IPS-18c (cell line): ENCODE data around the gene RAB28.

ENCODE experiments used
- H3K4me3 ChIP-seq: 2 replicates; pipeline ENCODE4 v1.7.0; 2013; ENCODE audit warnings: low read depth, mild to moderate bottlenecking, low read length, moderate library complexity; ENCODE audit not compliant: insufficient read depth
- H3K9me3 ChIP-seq: one replicate; pipeline ENCODE4 v1.6.1; 2013; ENCODE audit warnings: mild to moderate bottlenecking, low read length, moderate library complexity; ENCODE audit not compliant: control insufficient read depth, insufficient read depth

RAB28 gene

GRCh38 chr4:13471400-13471799 is 12.7 kb downstream of the RAB28 start:
- Histone ChIP-seq H3K9me3 (no peaks in the 10 kb centered on the region), H3K4me3 (no peak overlapping the region)

- Histone ChIP-seq H3K4me3 (no peak overlapping the region), H3K9me3 (no peaks in the 10 kb centered on the region)
These were observed 13.8 kb downstream of the RAB28 start for GRCh38 chr4:13470379-13470778.

- Histone ChIP-seq H3K9me3 (no peaks in the 10 kb centered on the region), H3K4me3 (no peak overlapping the region)
These were observed 19.2 kb downstream of the RAB28 start for GRCh38 chr4:13464973-13465372.

DNA sequence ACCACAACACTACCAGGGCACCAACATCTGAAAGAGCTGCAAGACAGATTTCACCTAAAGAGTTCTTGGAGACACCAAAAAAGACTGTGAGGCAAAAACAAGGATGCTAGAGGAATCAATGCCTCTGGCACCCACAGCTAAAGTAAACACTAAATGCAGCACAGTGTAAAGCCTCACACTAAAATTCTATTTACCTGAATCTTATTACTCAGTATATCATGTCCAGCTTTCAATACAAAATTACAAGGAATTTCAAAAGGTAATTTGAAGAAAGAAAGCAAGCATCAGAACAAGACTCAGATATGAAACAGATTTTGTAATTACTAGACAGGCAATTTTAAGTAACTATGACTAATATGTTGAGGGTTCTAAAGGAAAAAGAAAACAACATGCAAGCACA is 19.6 kb downstream of the RAB28 start:
- Histone ChIP-seq H3K4me3 (no peak overlapping the region), H3K9me3 (no peaks in the 10 kb centered on the region)

DNA sequence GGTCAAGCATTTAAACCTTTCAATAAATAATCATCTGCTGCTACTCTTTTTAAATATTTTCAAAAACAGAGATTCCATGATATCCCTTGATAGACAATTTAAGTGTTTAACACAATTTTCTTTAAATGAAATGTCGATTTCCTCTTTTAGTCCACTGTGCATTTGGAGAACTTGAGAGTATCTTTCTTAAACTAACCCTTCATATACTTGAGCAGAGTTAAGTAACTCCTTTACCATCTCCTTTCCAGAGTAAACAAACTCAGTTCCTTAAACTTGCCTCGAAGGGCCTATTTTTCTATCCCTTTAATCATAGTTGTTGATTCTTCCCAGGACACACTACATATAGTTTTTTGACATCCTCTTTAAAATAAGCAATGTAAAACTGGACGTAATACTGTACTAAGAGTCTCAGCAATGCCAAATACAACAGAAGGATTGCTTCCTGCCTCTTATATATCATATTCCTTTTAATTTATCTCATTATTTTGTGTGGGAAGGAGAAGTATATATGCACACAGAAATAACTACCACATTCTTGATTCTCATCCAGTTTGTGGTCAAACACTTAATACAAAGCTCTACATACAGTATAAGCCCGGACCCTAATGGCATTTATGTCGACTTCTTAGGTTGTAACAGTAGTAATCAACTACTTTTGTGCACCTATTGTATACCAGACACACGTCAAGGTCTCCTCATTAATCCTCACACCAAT is 22.8 kb downstream of the RAB28 start:
- no peaks in the 10 kb centered on the region for H3K9me3 ChIP-seq
- no peak overlapping the region for H3K4me3 ChIP-seq

GRCh38 chr4:13455411-13455810 is 28.7 kb downstream of the RAB28 start:
- Histone ChIP-seq H3K9me3 (no peaks in the 10 kb centered on the region), H3K4me3 (no peak overlapping the region)

- H3K9me3 ChIP-seq: no peaks in the 10 kb centered on the region
- no peak overlapping the region for H3K4me3 ChIP-seq
These were observed 29.4 kb downstream of the RAB28 start for GRCh38 chr4:13454786-13455185.

DNA sequence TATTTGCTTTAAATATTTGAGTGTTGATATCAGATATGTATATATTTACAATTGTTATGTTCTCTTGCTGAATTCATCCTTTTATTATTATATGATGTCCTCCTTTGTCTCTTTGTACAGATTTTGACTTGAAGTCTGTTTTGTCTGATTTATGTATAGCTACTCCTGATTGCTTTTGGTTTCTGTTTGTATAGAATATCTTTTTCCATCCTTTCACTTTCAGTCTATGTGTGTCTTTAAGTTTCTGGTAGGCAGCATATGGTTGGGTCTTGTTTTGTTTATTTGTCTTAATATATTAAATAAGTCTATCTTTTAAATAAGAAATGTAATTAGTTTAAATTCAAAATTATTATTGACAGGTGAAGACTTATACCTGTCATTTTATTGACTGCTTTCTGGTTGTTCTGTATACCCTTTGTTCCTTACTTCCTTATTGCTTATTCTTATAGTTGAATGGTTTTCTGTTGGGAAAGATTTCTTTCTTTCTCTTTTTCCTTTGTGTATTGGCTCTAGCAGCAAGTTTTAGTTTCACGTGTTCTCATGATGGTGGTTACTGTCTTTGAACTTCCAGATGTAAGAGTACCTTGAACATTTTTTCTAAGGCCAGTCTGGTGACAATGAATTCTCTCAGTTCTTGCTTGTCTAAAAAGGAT is 31.1 kb downstream of the RAB28 start:
- H3K9me3 ChIP-seq: no peaks in the 10 kb centered on the region

GRCh38 chr4:13449590-13449989 is 34.5 kb downstream of the RAB28 start:
- no peak overlapping the region for H3K4me3 ChIP-seq
- no peaks in the 10 kb centered on the region for H3K9me3 ChIP-seq

More for the DNA sequence above, 31.1 kb downstream of the RAB28 start:
- no peak overlapping the region for H3K4me3 ChIP-seq

GRCh38 chr4:13445841-13446790 is 38.0 kb downstream of the RAB28 start:
- Histone ChIP-seq H3K4me3 (peak overlapping the region; percentile 77), H3K9me3 (no peaks in the 10 kb centered on the region)

GRCh38 chr4:13441506-13441905 is 42.6 kb downstream of the RAB28 start:
- H3K9me3 ChIP-seq: no peaks in the 10 kb centered on the region

DNA sequence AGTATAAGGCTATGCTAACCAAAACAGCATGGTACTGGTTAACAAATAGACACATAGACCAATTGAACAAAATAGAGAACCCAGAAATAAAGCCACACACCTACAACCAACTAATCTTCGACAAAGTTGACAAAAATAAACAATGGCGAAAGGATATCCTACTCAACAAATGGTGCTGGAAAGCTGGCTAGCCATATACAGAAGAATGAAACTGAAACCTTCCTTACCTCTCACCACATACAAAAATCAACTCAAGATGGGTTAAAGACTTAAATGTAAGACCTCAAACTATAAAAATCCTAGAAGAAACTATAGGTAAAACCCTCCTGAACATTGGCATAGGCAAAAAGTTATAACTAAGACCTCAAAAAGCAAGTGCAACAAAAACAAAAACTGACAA is 47.2 kb downstream of the RAB28 start:
- Histone ChIP-seq H3K4me3 (no peak overlapping the region), H3K9me3 (no peaks in the 10 kb centered on the region)

More at GRCh38 chr4:13441506-13441905, 42.6 kb downstream of the RAB28 start:
- no peak overlapping the region for H3K4me3 ChIP-seq

- Histone ChIP-seq H3K4me3 (no peak overlapping the region), H3K9me3 (no peaks in the 10 kb centered on the region)
These were observed 51.7 kb downstream of the RAB28 start for GRCh38 chr4:13432453-13432852.

DNA sequence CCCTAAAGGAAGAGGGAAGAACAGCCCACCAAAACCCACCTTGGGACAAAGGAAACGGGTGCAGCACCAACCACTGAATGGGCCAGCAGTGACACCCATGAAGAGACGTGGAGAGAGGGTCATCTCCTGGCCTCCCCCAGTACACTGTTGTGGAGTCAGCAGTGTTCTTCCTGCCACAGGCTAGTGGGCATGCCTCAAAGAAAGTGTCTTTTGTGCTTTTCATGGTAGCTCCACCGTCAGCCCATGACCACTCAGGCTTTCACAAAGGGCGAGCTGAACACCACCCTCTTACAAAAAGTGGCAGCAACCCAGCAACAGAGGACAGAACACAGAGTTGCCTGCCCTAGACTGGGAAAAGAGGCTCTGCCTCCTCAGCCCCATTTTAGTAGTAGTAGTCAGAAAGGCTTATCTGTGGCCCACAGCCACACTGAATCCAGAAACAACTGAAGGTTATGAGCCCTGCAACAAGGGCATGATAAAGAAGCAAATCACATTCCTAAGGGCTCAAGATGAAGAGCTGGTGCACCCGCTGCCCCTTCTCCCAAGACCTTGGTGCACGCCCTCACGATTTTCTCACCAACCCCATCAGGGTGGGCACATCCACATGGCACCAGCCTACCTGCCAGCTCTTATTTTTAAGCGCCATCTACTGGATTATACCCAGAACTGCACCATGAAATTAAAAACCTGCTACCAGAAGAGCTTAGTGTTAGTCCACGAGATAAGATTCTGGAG is 53.1 kb downstream of the RAB28 start:
- no peak overlapping the region for H3K4me3 ChIP-seq

DNA sequence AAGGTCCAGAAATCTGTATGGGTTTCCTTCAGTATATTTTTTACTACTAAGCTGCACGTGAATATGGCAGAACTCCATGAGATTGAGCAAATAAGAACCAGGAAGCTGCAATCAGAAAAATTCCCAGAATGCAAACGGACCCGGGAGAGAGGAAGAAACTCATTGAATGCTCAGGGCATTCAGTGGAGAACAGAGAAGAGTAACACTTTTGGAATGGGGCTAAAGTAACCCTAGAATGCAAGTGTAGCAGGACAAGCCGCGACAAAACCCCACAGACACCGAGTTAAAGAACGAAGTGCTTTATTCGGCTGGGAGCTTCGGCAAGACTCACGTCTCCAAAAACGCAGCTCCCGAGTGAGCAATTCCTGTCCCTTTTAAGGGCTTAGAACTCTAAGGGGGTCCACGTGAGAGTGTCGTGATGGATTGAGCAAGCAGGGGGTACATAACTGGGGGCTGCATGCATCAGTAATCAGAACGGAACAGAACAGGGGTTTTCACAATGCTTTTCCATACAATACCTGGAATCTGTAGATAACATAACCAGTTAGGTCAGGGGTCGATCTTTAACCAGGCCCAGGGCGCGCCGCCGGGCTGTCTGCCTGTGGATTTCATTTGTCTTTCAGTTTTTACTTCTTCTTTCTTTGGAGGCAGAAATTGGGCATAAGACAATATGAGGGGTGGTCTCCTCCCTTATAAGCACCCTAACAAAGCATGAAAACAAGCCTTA is 56.4 kb downstream of the RAB28 start:
- no peak overlapping the region for H3K4me3 ChIP-seq

More for the DNA sequence above, 53.1 kb downstream of the RAB28 start:
- H3K9me3 ChIP-seq: no peaks in the 10 kb centered on the region

GRCh38 chr4:13415068-13415785 is 68.9 kb downstream of the RAB28 start:
- Histone ChIP-seq H3K4me3 (no peak overlapping the region), H3K9me3 (peaks cover 4% of the 10 kb centered on the region)

More for the DNA sequence above, 56.4 kb downstream of the RAB28 start:
- H3K9me3 ChIP-seq: no peaks in the 10 kb centered on the region
